GM12865 (cell line): ENCODE data around the gene SP110.

Experiments
- DNase-seq: peaks from one replicate; pipeline ENCODE4 v3.0.0; 2010; ENCODE audit warnings: low read depth
- H3K4me3 ChIP-seq: 2 replicates; pipeline ENCODE4 v1.5.1; 2011; ENCODE audit warnings: mild to moderate bottlenecking, low read depth, low read length, control low read depth
- CTCF ChIP-seq: IDR thresholded peaks from 2 replicates; pipeline ENCODE4 v1.5.1; 2011; ENCODE audit warnings: low read length, control low read depth, low read depth, inconsistent platforms; ENCODE audit not compliant: insufficient read depth; ENCODE audit errors: missing control alignments

The SP110 gene

GRCh38 chr2:230234845-230235244, 15.1 kb upstream of the SP110 start:
- H3K4me3 ChIP-seq = no peak overlapping the region
- peak; percentile 75 for DNase-seq
- no peak for TF ChIP-seq CTCF

- no peak overlapping the region for H3K4me3 ChIP-seq
- DNase-seq = peak; percentile 32
- no peak for TF ChIP-seq CTCF
These were observed 14.4 kb upstream of the SP110 start for GRCh38 chr2:230234122-230234722.

GRCh38 chr2:230231251-230231650, 11.5 kb upstream of the SP110 start:
- H3K4me3 ChIP-seq = no peak overlapping the region
- no peak for DNase-seq
- TF ChIP-seq CTCF = no peak

GRCh38 chr2:230230496-230231200, 10.9 kb upstream of the SP110 start:
- no peak overlapping the region for H3K4me3 ChIP-seq
- no peak for TF ChIP-seq CTCF
- DNase-seq = no peak

GRCh38 chr2:230230087-230230486, 10.3 kb upstream of the SP110 start:
- no peak for DNase-seq
- no peak overlapping the region for H3K4me3 ChIP-seq
- TF ChIP-seq CTCF = no peak

- H3K4me3 ChIP-seq = peak overlapping the region; percentile 70
- no peak for TF ChIP-seq CTCF
- DNase-seq = peak; percentile 32
These were observed 7.4 kb upstream of the SP110 start for GRCh38 chr2:230227216-230227615.
